ENCODE results near the gene KIF21A. TPM values are rescaled to one million over a fixed set of nuclear protein-coding genes. Genes with fewer than 3 reads are reported as not detected.

The KIF21A gene
- total RNA-seq, 4 donors from 2014 or later: 2.4 to 32.0 (median 17.5) TPM

GRCh38 chr12:39292125-39292630 is 150.7 kb downstream of the KIF21A start:
- TF ChIP-seq CTCF (IDR thresholded peaks at IDR 0.05) (no peak), POLR2A (IDR thresholded peaks at IDR 0.05) (no peak)
- no peak overlapping the region for H3K27ac ChIP-seq
- intact Hi-C loops (cut with DNase I; ENCODE audit: low total_unique reads): no loop called here
- no peak for DNase-seq
- no peaks in the 10 kb centered on the region for H3K9me3 ChIP-seq
- no peaks in the 10 kb centered on the region for H3K27me3 ChIP-seq
- no peak overlapping the region for H3K4me3 ChIP-seq
- H3K4me1 ChIP-seq: no peaks in the 10 kb centered on the region
- H3K36me3 ChIP-seq: no peaks in the 10 kb centered on the region

GRCh38 chr12:39287817-39288216 is 155.1 kb downstream of the KIF21A start:
- DNase-seq: no peak
- intact Hi-C loops (cut with DNase I; ENCODE audit: low total_unique reads): no loop called here
- H3K36me3 ChIP-seq: no peaks in the 10 kb centered on the region
- no peak for TF ChIP-seq CTCF (IDR thresholded peaks at IDR 0.05)
- no peak for TF ChIP-seq POLR2A (IDR thresholded peaks at IDR 0.05)
- no peaks in the 10 kb centered on the region for H3K4me1 ChIP-seq
- H3K9me3 ChIP-seq: no peaks in the 10 kb centered on the region
- no peaks in the 10 kb centered on the region for H3K27me3 ChIP-seq
- no peak overlapping the region for H3K4me3 ChIP-seq
- H3K27ac ChIP-seq: no peak overlapping the region

GRCh38 chr12:39287409-39287808 is 155.5 kb downstream of the KIF21A start:
- Histone ChIP-seq H3K9me3 (no peaks in the 10 kb centered on the region), H3K27ac (no peak overlapping the region), H3K4me3 (no peak overlapping the region), H3K4me1 (no peaks in the 10 kb centered on the region), H3K27me3 (no peaks in the 10 kb centered on the region), H3K36me3 (no peaks in the 10 kb centered on the region)
- no peak for TF ChIP-seq CTCF (IDR thresholded peaks at IDR 0.05)
- no peak for TF ChIP-seq POLR2A (IDR thresholded peaks at IDR 0.05)
- no peak for DNase-seq
- intact Hi-C loops (cut with DNase I; ENCODE audit: low total_unique reads): no loop called here

GRCh38 chr12:39278426-39278825 is 164.5 kb downstream of the KIF21A start:
- DNase-seq: no peak
- Histone ChIP-seq H3K4me1 (no peaks in the 10 kb centered on the region), H3K9me3 (no peaks in the 10 kb centered on the region), H3K27me3 (no peaks in the 10 kb centered on the region), H3K27ac (no peak overlapping the region), H3K36me3 (no peaks in the 10 kb centered on the region), H3K4me3 (no peak overlapping the region)
- intact Hi-C loops (cut with DNase I; ENCODE audit: low total_unique reads): no loop called here
- TF ChIP-seq CTCF (IDR thresholded peaks at IDR 0.05): no peak
- no peak for TF ChIP-seq POLR2A (IDR thresholded peaks at IDR 0.05)

GRCh38 chr12:39277416-39277815 is 165.5 kb downstream of the KIF21A start:
- Histone ChIP-seq H3K9me3 (no peaks in the 10 kb centered on the region), H3K4me1 (no peaks in the 10 kb centered on the region), H3K36me3 (no peaks in the 10 kb centered on the region), H3K27ac (no peak overlapping the region), H3K27me3 (no peaks in the 10 kb centered on the region), H3K4me3 (no peak overlapping the region)
- no peak for DNase-seq
- intact Hi-C loops (cut with DNase I; ENCODE audit: low total_unique reads): no loop called here
- no peak for TF ChIP-seq POLR2A (IDR thresholded peaks at IDR 0.05)
- no peak for TF ChIP-seq CTCF (IDR thresholded peaks at IDR 0.05)
